Lower lobe of right lung (tissue), 2 donors: ENCODE data around the gene CNTLN. TPM values are rescaled to one million over a fixed set of nuclear protein-coding genes. Genes with fewer than 3 reads are reported as not detected.

Experiments used
- ATAC-seq, 2 donors: fragments of 200-7000 bp; cut with Tn5 transposase; one replicate each; pipeline ENCODE4 v1.9.1; 2020 to 2022; ENCODE audit warnings: mild to moderate bottlenecking in 2 of 2, moderate library complexity in 2 of 2
- DNase-seq: peaks from one replicate; pipeline ENCODE4 v3.0.0-alpha.2; 2020
- H3K27ac ChIP-seq: fragments of 200-600 bp; one replicate; pipeline ENCODE4 v1.8.0; 2022
- H3K27me3 ChIP-seq: fragments of 200-600 bp; one replicate; pipeline ENCODE4 v1.8.0; 2022; ENCODE audit warnings: low read depth
- H3K36me3 ChIP-seq: fragments of 200-600 bp; one replicate; pipeline ENCODE4 v1.8.0; 2022; ENCODE audit warnings: mild to moderate bottlenecking
- H3K4me1 ChIP-seq: fragments of 200-600 bp; one replicate; pipeline ENCODE4 v1.8.0; 2022
- H3K4me3 ChIP-seq: fragments of 200-600 bp; one replicate; pipeline ENCODE4 v1.8.0; 2022; ENCODE audit warnings: mild to moderate bottlenecking
- H3K9me3 ChIP-seq: fragments of 200-600 bp; one replicate; pipeline ENCODE4 v1.8.0; 2022
- CTCF ChIP-seq: fragments of 200-600 bp; IDR thresholded peaks from one replicate; pipeline ENCODE4 v1.8.0; 2022; ENCODE audit warnings: antibody characterized with exemption, mild to moderate bottlenecking
- intact Hi-C: fragments of 100-400 bp; cut with DNase I; formaldehyde crosslinking; loops from one replicate; pipeline ENCODE4 v1.11.0; 2022
- total RNA-seq: library from RNA; stranded (reverse); fragmentation: NEBNext Ultra II Directional; extraction: Animal tissue kit (Norgen Biotek cat#: 25700); gene quantifications from one replicate; pipeline ENCODE4 v1.2.1, GENCODE V29; 2021
- donor health status: DM: no; HTN: yes; CAD: no; lungs with severe emphysema.

CNTLN gene
- total RNA-seq, 1 donor from 2014 or later, result 9.2 TPM

GRCh38 chr9:17487467-17487866, 352.6 kb downstream of the CNTLN start:
- Histone ChIP-seq H3K9me3 (no peaks in the 10 kb centered on the region), H3K36me3 (no peaks in the 10 kb centered on the region), H3K4me1 (no peaks in the 10 kb centered on the region), H3K4me3 (no peak overlapping the region), H3K27me3 (no peaks in the 10 kb centered on the region), H3K27ac (no peak overlapping the region)
- ATAC-seq (no peak), DNase-seq (no peak)
- intact Hi-C loops, result no loop called here
- TF ChIP-seq CTCF, result no peak

- DNase-seq (no peak), ATAC-seq (no peak)
- H3K36me3 ChIP-seq, result no peaks in the 10 kb centered on the region
- no peak overlapping the region for H3K27ac ChIP-seq
- no peaks in the 10 kb centered on the region for H3K4me1 ChIP-seq
- intact Hi-C loops, result no loop called here
- H3K9me3 ChIP-seq, result no peaks in the 10 kb centered on the region
- no peak for TF ChIP-seq CTCF
- H3K4me3 ChIP-seq, result no peak overlapping the region
- H3K27me3 ChIP-seq, result no peaks in the 10 kb centered on the region
These were observed 353.8 kb downstream of the CNTLN start for GRCh38 chr9:17488662-17489061.

- Histone ChIP-seq H3K9me3 (no peaks in the 10 kb centered on the region), H3K27me3 (no peaks in the 10 kb centered on the region), H3K36me3 (no peaks in the 10 kb centered on the region), H3K4me1 (no peaks in the 10 kb centered on the region), H3K4me3 (no peak overlapping the region), H3K27ac (no peak overlapping the region)
- no peak for TF ChIP-seq CTCF
- ATAC-seq, result no peak
- intact Hi-C loops, result no loop called here
- no peak for DNase-seq
These were observed 355.3 kb downstream of the CNTLN start for GRCh38 chr9:17490110-17490509.

GRCh38 chr9:17491780-17492179, 356.9 kb downstream of the CNTLN start:
- DNase-seq, result no peak
- Histone ChIP-seq H3K4me3 (no peak overlapping the region), H3K4me1 (no peaks in the 10 kb centered on the region), H3K9me3 (no peaks in the 10 kb centered on the region), H3K36me3 (no peaks in the 10 kb centered on the region), H3K27ac (no peak overlapping the region), H3K27me3 (no peaks in the 10 kb centered on the region)
- intact Hi-C loops, result no loop called here
- no peak for TF ChIP-seq CTCF
- no peak for ATAC-seq

- no peaks in the 10 kb centered on the region for H3K36me3 ChIP-seq
- no peak overlapping the region for H3K4me3 ChIP-seq
- no peak overlapping the region for H3K27ac ChIP-seq
- H3K9me3 ChIP-seq, result no peaks in the 10 kb centered on the region
- no peaks in the 10 kb centered on the region for H3K27me3 ChIP-seq
- ATAC-seq (no peak), DNase-seq (no peak)
- no peaks in the 10 kb centered on the region for H3K4me1 ChIP-seq
- intact Hi-C loops, result no loop called here
- TF ChIP-seq CTCF, result no peak
These were observed 368.4 kb downstream of the CNTLN start for GRCh38 chr9:17503196-17503595.

- H3K4me3 ChIP-seq, result no peak overlapping the region
- no peak overlapping the region for H3K27ac ChIP-seq
- TF ChIP-seq CTCF, result no peak
- DNase-seq, result no peak
- H3K27me3 ChIP-seq, result no peaks in the 10 kb centered on the region
- no peak for ATAC-seq
- intact Hi-C loops, result no loop called here
- no peaks in the 10 kb centered on the region for H3K36me3 ChIP-seq
- no peaks in the 10 kb centered on the region for H3K4me1 ChIP-seq
- no peaks in the 10 kb centered on the region for H3K9me3 ChIP-seq
These were observed 374.3 kb downstream of the CNTLN start for GRCh38 chr9:17509151-17509550.
